ENCODE measurements around the gene NR1I2.

- TF ChIP-seq CTCF (IDR thresholded peaks at IDR 0.05; ENCODE audit: extremely low read depth in 1 of 2, insufficient read depth in 1 of 2, low read depth in 1 of 2, low read length in 2 of 2) (no peak), EZH2 (IDR thresholded peaks at IDR 0.05; ENCODE audit: borderline replicate concordance, low read depth, low read length, severe bottlenecking) (no peak)
Measured at GRCh38 chr3:119800844-119801243, 18.9 kb downstream of the NR1I2 start.
